HG02610 (cell line): ENCODE data around the gene COQ8B.
"Not testable (repeated sequence)": the region's sequence is repeated elsewhere in the genome, so short reads cannot be mapped to it uniquely, and the experiment has no call there.

Experiments used
- ATAC-seq: cut with Tn5 transposase; IDR thresholded peaks from one replicate; pipeline ENCODE4 v1.9.1; 2021; ENCODE audit warnings: mild to moderate bottlenecking, moderate library complexity; ENCODE audit not compliant: unreplicated experiment

The COQ8B gene

GRCh38 chr19:40716482-40717324 is at the start of gene COQ8B, which contains the start of gene ITPKC:
Gene COQ8B, minus strand, starts transcription at chr19:40716886. Its CDS starts 2,254 bp downstream, at chr19:40714632.
Gene ITPKC, plus strand, starts transcription at chr19:40717112. Its CDS starts 24 bp downstream, at chr19:40717136.
- peak; percentile 61 for ATAC-seq

- not testable (repeated sequence) for ATAC-seq
These were observed 49.7 kb upstream of the COQ8B start for GRCh38 chr19:40766385-40766784.

- ATAC-seq, result no peak
These were observed 47.3 kb upstream of the COQ8B start for GRCh38 chr19:40763963-40764362.

- ATAC-seq, result no peak
These were observed 46.8 kb upstream of the COQ8B start for GRCh38 chr19:40763526-40763925.

GRCh38 chr19:40762754-40763470 is 46.2 kb upstream of the COQ8B start:
- no peak for ATAC-seq

- ATAC-seq, result no peak
These were observed 42.7 kb upstream of the COQ8B start for GRCh38 chr19:40759352-40759751.

GRCh38 chr19:40758491-40758890 is 41.8 kb upstream of the COQ8B start:
- ATAC-seq, result no peak

- no peak for ATAC-seq
These were observed 39.9 kb upstream of the COQ8B start for GRCh38 chr19:40756502-40757110.

- no peak for ATAC-seq
These were observed 39.1 kb upstream of the COQ8B start for GRCh38 chr19:40755791-40756190.

- ATAC-seq, result no peak
These were observed 38.5 kb upstream of the COQ8B start for GRCh38 chr19:40755248-40755624.

- ATAC-seq, result no peak
These were observed 38.0 kb upstream of the COQ8B start for GRCh38 chr19:40754611-40755247.

GRCh38 chr19:40752257-40752781 is 35.6 kb upstream of the COQ8B start:
- no peak for ATAC-seq

GRCh38 chr19:40750874-40751537 is 34.3 kb upstream of the COQ8B start, which contains the start of gene SNRPA:
Gene SNRPA, plus strand, starts transcription at chr19:40751203. Its CDS starts 206 bp downstream, at chr19:40751409.
- peak; percentile 52 for ATAC-seq

GRCh38 chr19:40750058-40750873 is 33.6 kb upstream of the COQ8B start, which contains the start of gene ACTMAP:
Gene ACTMAP, minus strand, starts transcription at chr19:40750477. Its CDS starts 674 bp downstream, at chr19:40749803.
- ATAC-seq, result peak; percentile 86

- ATAC-seq, result no peak
These were observed 30.9 kb upstream of the COQ8B start for GRCh38 chr19:40747536-40747935.

- ATAC-seq, result no peak
These were observed 28.7 kb upstream of the COQ8B start for GRCh38 chr19:40745402-40745780.

- no peak for ATAC-seq
These were observed 28.1 kb upstream of the COQ8B start for GRCh38 chr19:40744554-40745401.

- no peak for ATAC-seq
These were observed 27.2 kb upstream of the COQ8B start for GRCh38 chr19:40743926-40744325.
